ENCODE measurements around the gene SPRR5.

Gene SPRR5

GRCh38 chr1:152946651-152947256 is at the start of gene SPRR5:
Gene SPRR5 (plus strand): TSS chr1:152947206. CDS start chr1:152948555, 1,349 bp downstream.
- no peak for DNase-seq (ENCODE audit: low read depth)

- DNase-seq (ENCODE audit: low read depth), result no peak
These were observed 48.0 kb upstream of the SPRR5 start for GRCh38 chr1:152899027-152899426.

- no peak for DNase-seq (ENCODE audit: low read depth)
These were observed 47.1 kb upstream of the SPRR5 start for GRCh38 chr1:152899883-152900282.

- no peak for DNase-seq (ENCODE audit: low read depth)
These were observed 45.4 kb upstream of the SPRR5 start for GRCh38 chr1:152901631-152902030.

- no peak for DNase-seq (ENCODE audit: low read depth)
These were observed 44.4 kb upstream of the SPRR5 start for GRCh38 chr1:152902636-152903035.

GRCh38 chr1:152904688-152905440 is 42.1 kb upstream of the SPRR5 start:
- no peak for DNase-seq (ENCODE audit: low read depth)

GRCh38 chr1:152906023-152906565 is 40.9 kb upstream of the SPRR5 start:
- DNase-seq (ENCODE audit: low read depth), result no peak

- no peak for DNase-seq (ENCODE audit: low read depth)
These were observed 39.1 kb upstream of the SPRR5 start, which contains the start of gene IVL for GRCh38 chr1:152907686-152908601. Gene IVL (plus strand): TSS chr1:152908546. CDS start chr1:152909798, 1,252 bp downstream.

GRCh38 chr1:152909206-152909605 is 37.8 kb upstream of the SPRR5 start:
- no peak for DNase-seq (ENCODE audit: low read depth)

- no peak for DNase-seq (ENCODE audit: low read depth)
These were observed 34.5 kb upstream of the SPRR5 start for GRCh38 chr1:152912471-152912870.

- no peak for DNase-seq (ENCODE audit: low read depth)
These were observed 34.1 kb upstream of the SPRR5 start for GRCh38 chr1:152912900-152913299.

GRCh38 chr1:152917794-152918193 is 29.2 kb upstream of the SPRR5 start:
- no peak for DNase-seq (ENCODE audit: low read depth)

- DNase-seq (ENCODE audit: low read depth), result no peak
These were observed 27.9 kb upstream of the SPRR5 start for GRCh38 chr1:152919071-152919470.

GRCh38 chr1:152924191-152924590 is 22.8 kb upstream of the SPRR5 start:
- no peak for DNase-seq (ENCODE audit: low read depth)

GRCh38 chr1:152926091-152926490 is 20.9 kb upstream of the SPRR5 start:
- no peak for DNase-seq (ENCODE audit: low read depth)

GRCh38 chr1:152928671-152929070 is 18.3 kb upstream of the SPRR5 start:
- no peak for DNase-seq (ENCODE audit: low read depth)

- DNase-seq (ENCODE audit: low read depth), result no peak
These were observed 14.7 kb upstream of the SPRR5 start for GRCh38 chr1:152932170-152932811.

- DNase-seq (ENCODE audit: low read depth), result no peak
These were observed 13.8 kb upstream of the SPRR5 start for GRCh38 chr1:152933196-152933595.

- no peak for DNase-seq (ENCODE audit: low read depth)
These were observed 6.4 kb upstream of the SPRR5 start for GRCh38 chr1:152940614-152941013.

GRCh38 chr1:152941037-152941711 is 5.8 kb upstream of the SPRR5 start:
- DNase-seq (ENCODE audit: low read depth), result no peak

- DNase-seq (ENCODE audit: low read depth), result no peak
These were observed 4.8 kb upstream of the SPRR5 start for GRCh38 chr1:152942161-152942560.
